H1 (cell line): ENCODE data around the gene CBLL1. TPM values are rescaled to one million over a fixed set of nuclear protein-coding genes. Genes with fewer than 3 reads are reported as not detected.

Experiments used
- CTCF ChIA-PET: fragments of 300-600 bp; sonication (Branson Sonifier 250); formaldehyde crosslinking; loops from one replicate; lab custom pipeline; 2021; ENCODE audit not compliant: partially characterized antibody; lab: Charles Lee
- POLR2A ChIA-PET: fragments of 300-600 bp; sonication (Branson Sonifier 250); formaldehyde crosslinking; loops from one replicate; lab custom pipeline; 2021; ENCODE audit warnings: inconsistent platforms; ENCODE audit not compliant: partially characterized antibody; lab: Charles Lee
- DNase-seq, 2 experiments: peaks; one replicate each; pipeline versions ENCODE4 v3.0.0 to v3.0.0-alpha.2; 2010 to 2022; ENCODE audit warnings: low spot score in 2 of 2, low read depth in 1 of 2, mixed read lengths in 1 of 2
- FAIRE-seq: peaks from 2 replicates; lab custom pipeline; 2011; peaks lifted over from hg19 to GRCh38; lab: Jason Lieb, UNC
- H2AFZ ChIP-seq: 2 replicates; pipeline ENCODE4 v1.8.1; 2012; ENCODE audit warnings: low read length, inconsistent platforms
- H2AK5ac ChIP-seq: 2 replicates; pipeline ENCODE4 v1.6.1; 2013; ENCODE audit warnings: low read depth, low read length
- H2BK120ac ChIP-seq: replicated peaks from 2 replicates; pipeline ENCODE3; 2013; ENCODE audit warnings: low read depth, low read length, inconsistent platforms
- H2BK12ac ChIP-seq: 2 replicates; pipeline ENCODE4 v1.6.1; 2013; ENCODE audit warnings: low read depth, low read length
- H2BK15ac ChIP-seq: 2 replicates; pipeline ENCODE4 v1.6.1; 2013; ENCODE audit warnings: low read length
- H2BK20ac ChIP-seq: 2 replicates; pipeline ENCODE4 v1.6.1; 2013; ENCODE audit warnings: low read length
- H2BK5ac ChIP-seq: 2 replicates; pipeline ENCODE4 v1.6.1; 2013; ENCODE audit warnings: low read depth, low read length
- H3K14ac ChIP-seq: 2 replicates; pipeline ENCODE4 v1.6.1; 2013; ENCODE audit warnings: inconsistent platforms; ENCODE audit not compliant: insufficient read length
- H3K18ac ChIP-seq: 2 replicates; pipeline ENCODE4 v1.6.1; 2013; ENCODE audit warnings: low read length; ENCODE audit errors: extremely low read depth
- H3K23ac ChIP-seq: 2 replicates; pipeline ENCODE4 v1.6.1; 2013; ENCODE audit warnings: inconsistent platforms; ENCODE audit not compliant: insufficient read length
- H3K23me2 ChIP-seq: 2 replicates; pipeline ENCODE4 v1.6.1; 2013; ENCODE audit warnings: low read depth, low read length
- H3K27ac ChIP-seq: 2 replicates; pipeline ENCODE4 v1.6.1; 2011; ENCODE audit warnings: low read depth, low read length, inconsistent platforms
- H3K27me3 ChIP-seq, 4 experiments: replicated peaks in 1 of 4; 1 replicate in 1 of 4; 2 replicates in 3 of 4; pipeline versions ENCODE4 v1.6.1 to v1.8.1; 2011 to 2013; ENCODE audit warnings: low read length in 3 of 4, mild to moderate bottlenecking in 3 of 4, inconsistent platforms in 2 of 4, mixed read lengths in 2 of 4, moderate library complexity in 1 of 4; ENCODE audit not compliant: control insufficient read depth in 3 of 4, insufficient read depth in 3 of 4; ENCODE audit errors: extremely low read depth in 1 of 4
- H3K36me3 ChIP-seq, 4 experiments: 2 replicates each; pipeline versions ENCODE4 v1.6.1 to v1.8.1; 2011 to 2013; ENCODE audit warnings: mild to moderate bottlenecking in 4 of 4, low read length in 3 of 4, moderate library complexity in 2 of 4, control low read depth in 1 of 4, inconsistent platforms in 1 of 4; ENCODE audit not compliant: insufficient read depth in 4 of 4, control insufficient read depth in 2 of 4
- H3K4ac ChIP-seq: replicated peaks from 2 replicates; pipeline ENCODE3; 2013; ENCODE audit warnings: low read length, low read depth, mixed read lengths, inconsistent platforms; ENCODE audit not compliant: insufficient read length
- H3K4me1 ChIP-seq, 4 experiments: replicated peaks in 1 of 4; 1 replicate in 1 of 4; 2 replicates in 3 of 4; pipeline versions ENCODE4 v1.6.1 to v1.8.1; 2011 to 2013; ENCODE audit warnings: low read length in 3 of 4, inconsistent platforms in 2 of 4, mixed read lengths in 1 of 4; ENCODE audit not compliant: insufficient read depth in 4 of 4, control insufficient read depth in 3 of 4
- H3K4me2 ChIP-seq, 2 experiments: 2 replicates each; pipeline versions ENCODE4 v1.6.1 to v1.8.1; 2011 to 2013; ENCODE audit warnings: low read depth in 2 of 2, low read length in 2 of 2, control low read depth in 1 of 2, inconsistent platforms in 1 of 2, mild to moderate bottlenecking in 1 of 2; ENCODE audit not compliant: insufficient read depth in 1 of 2
- H3K4me3 ChIP-seq, 4 experiments: fragments of 200-600, 300-600 bp in 1 of 4; sonication (generic), shearing (Covaris generic), sonication (Bioruptor Twin) in 1 of 4; 2 replicates each; pipeline versions ENCODE4 v1.5.1 to v1.8.1; 2011 to 2016; ENCODE audit warnings: low read length in 4 of 4, low read depth in 3 of 4, control low read depth in 2 of 4, inconsistent platforms in 2 of 4, mild to moderate bottlenecking in 2 of 4, mixed read lengths in 1 of 4, moderate library complexity in 1 of 4; ENCODE audit not compliant: insufficient read depth in 2 of 4; ENCODE audit errors: extremely low read depth in 1 of 4
- H3K56ac ChIP-seq: replicated peaks from 2 replicates; pipeline ENCODE3; 2013; ENCODE audit warnings: low read depth, mild to moderate bottlenecking, mixed read lengths, low read length, inconsistent platforms; ENCODE audit not compliant: insufficient read length
- H3K79me1 ChIP-seq: 2 replicates; pipeline ENCODE4 v1.6.1; 2013; ENCODE audit warnings: low read depth, low read length, control low read depth
- H3K79me2 ChIP-seq, 2 experiments: 2 replicates each; pipeline versions ENCODE4 v1.6.1 to v1.8.1; 2012 to 2013; ENCODE audit warnings: low read length in 2 of 2, mild to moderate bottlenecking in 2 of 2, inconsistent platforms in 1 of 2; ENCODE audit not compliant: insufficient read depth in 2 of 2, control insufficient read depth in 1 of 2
- H3K9ac ChIP-seq, 4 experiments: replicated peaks in 1 of 4; 1 replicate in 1 of 4; 2 replicates in 3 of 4; pipeline versions ENCODE4 v1.6.1 to v1.8.1; 2011 to 2013; ENCODE audit warnings: low read depth in 3 of 4, low read length in 3 of 4, control low read depth in 2 of 4, mild to moderate bottlenecking in 2 of 4, moderate library complexity in 2 of 4, inconsistent platforms in 1 of 4; ENCODE audit errors: extremely low read depth in 1 of 4
- H3K9me3 ChIP-seq, 2 experiments: 2 replicates each; pipeline versions ENCODE4 v1.6.1 to v1.8.1; 2012 to 2013; ENCODE audit warnings: mild to moderate bottlenecking in 2 of 2, moderate library complexity in 2 of 2, control low read depth in 1 of 2, inconsistent platforms in 1 of 2, low read depth in 1 of 2, low read length in 1 of 2, mixed read lengths in 1 of 2; ENCODE audit not compliant: insufficient read depth in 2 of 2
- H4K20me1 ChIP-seq, 2 experiments: replicated peaks in 1 of 2; 2 replicates each; pipeline versions ENCODE3 to v1.8.1; 2011 to 2013; ENCODE audit warnings: inconsistent platforms in 2 of 2, low read length in 2 of 2, mild to moderate bottlenecking in 1 of 2; ENCODE audit not compliant: insufficient read depth in 2 of 2, control insufficient read depth in 1 of 2
- H4K5ac ChIP-seq: 2 replicates; pipeline ENCODE4 v1.6.1; 2013; ENCODE audit warnings: low read length, low read depth, mixed read lengths, inconsistent platforms; ENCODE audit not compliant: insufficient read length
- H4K8ac ChIP-seq: 2 replicates; pipeline ENCODE4 v1.8.0; 2013; ENCODE audit warnings: mild to moderate bottlenecking, moderate library complexity, low read length, inconsistent platforms; ENCODE audit not compliant: insufficient read depth; ENCODE audit errors: extremely low read depth
- H4K91ac ChIP-seq: replicated peaks from 2 replicates; pipeline ENCODE3; 2013; ENCODE audit warnings: low read length, mixed read lengths, inconsistent platforms; ENCODE audit not compliant: insufficient read length
- CREB1 ChIP-seq: IDR thresholded peaks from 2 replicates; pipeline ENCODE4 v1.6.1; 2012; ENCODE audit warnings: inconsistent platforms
- CTBP2 ChIP-seq: IDR thresholded peaks from 2 replicates; pipeline ENCODE4 v1.7.0; 2011; ENCODE audit warnings: borderline replicate concordance, mild to moderate bottlenecking, moderate library complexity, mixed read lengths, low read length; ENCODE audit not compliant: insufficient read depth, insufficient read length
- CTCF ChIP-seq, 3 experiments: IDR thresholded peaks; 1 replicate in 2 of 3; 2 replicates in 1 of 3; pipeline versions ENCODE4 v1.5.1 to v1.6.1; 2011; ENCODE audit warnings: low read length in 3 of 3, mild to moderate bottlenecking in 3 of 3, inconsistent platforms in 2 of 3, low read depth in 1 of 3, moderate library complexity in 1 of 3; ENCODE audit not compliant: insufficient read depth in 1 of 3; ENCODE audit errors: control extremely low read depth in 1 of 3
- GABPA ChIP-seq: IDR thresholded peaks from 2 replicates; pipeline ENCODE4 v1.6.1; 2011; ENCODE audit warnings: mild to moderate bottlenecking, low read length, moderate library complexity, borderline replicate concordance; ENCODE audit not compliant: insufficient read depth
- HDAC2 ChIP-seq, 2 experiments: fragments of 300-600 bp in 1 of 2; sonication (generic) in 1 of 2; IDR thresholded peaks; 2 replicates each; pipeline ENCODE4 v1.6.1; 2011 to 2012; ENCODE audit warnings: low read depth in 2 of 2, low read length in 2 of 2, mild to moderate bottlenecking in 2 of 2, moderate library complexity in 2 of 2, borderline replicate concordance in 1 of 2, inconsistent platforms in 1 of 2
- JUN ChIP-seq: IDR thresholded peaks from 2 replicates; pipeline ENCODE4 v1.6.1; 2011; ENCODE audit warnings: low read depth, mild to moderate bottlenecking, improper control_type of control experiment, low read length
- POLR2A ChIP-seq, 2 experiments: IDR thresholded peaks; 1 replicate in 1 of 2; 2 replicates in 1 of 2; pipeline ENCODE4 v1.6.1; 2011; ENCODE audit warnings: low read depth in 2 of 2, low read length in 2 of 2, mild to moderate bottlenecking in 2 of 2; ENCODE audit errors: control extremely low read depth in 1 of 2
- POLR2AphosphoS5 ChIP-seq: IDR thresholded peaks from 2 replicates; pipeline ENCODE4 v1.6.1; 2011; ENCODE audit warnings: low read depth, low read length
- TBP ChIP-seq: IDR thresholded peaks from 2 replicates; pipeline ENCODE4 v1.6.1; 2011; ENCODE audit warnings: low read depth, low read length, improper control_type of control experiment
- TCF12 ChIP-seq: IDR thresholded peaks from 2 replicates; pipeline ENCODE4 v1.6.1; 2011; ENCODE audit warnings: low read depth, mild to moderate bottlenecking, low read length
- ZNF274 ChIP-seq: IDR thresholded peaks from 2 replicates; pipeline ENCODE4 v1.7.0; 2012; ENCODE audit warnings: low read length, borderline replicate concordance; ENCODE audit errors: extremely low read depth
- WGBS, 2 experiments: shearing (Covaris generic) in 1 of 2; methylation state at CpG; one replicate each; pipeline versions ENCODE4 v1.1.6 to v1.1.7; 2013 to 2015; ENCODE audit warnings: low lambda C conversion rate in 2 of 2, mixed read lengths in 2 of 2, inconsistent platforms in 1 of 2, low coverage in 1 of 2, missing lambda C conversion rate in 1 of 2; ENCODE audit not compliant: insufficient replicate concordance in 2 of 2, insufficient coverage in 1 of 2, insufficient read length in 1 of 2; ENCODE audit errors: extremely low coverage in 1 of 2, missing lambda C conversion rate in 1 of 2; 5-methylcytosine and 5-hydroxymethylcytosine counted together
- polyA plus RNA-seq, 7 experiments: library from polyadenylated mRNA; depleted of rRNA in 3 of 7; stranded (reverse) in 5 of 7; unstranded in 2 of 7; fragments of >200 nt in 5 of 7; fragments of 200-250 nt in 2 of 7; gene quantifications; 1 replicate in 5 of 7; 2 replicates in 1 of 7; 4 replicates in 1 of 7; pipeline versions ENCODE4 v1.2.1 to v1.2.3, GENCODE V29; 2011 to 2013; ENCODE audit warnings: missing spikeins in 2 of 7, mixed read lengths in 2 of 7
- total RNA-seq: library from RNA; stranded (reverse); fragmentation: NEBNext Ultra II Directional; extraction: Animal tissue kit (Norgen Biotek cat#: 25700); gene quantifications from 2 replicates; pipeline ENCODE4 v1.2.1, GENCODE V29; 2021
- TF ChIP-seq, protein P1 (sequence below): IDR thresholded peaks from 2 replicates; pipeline ENCODE4 v1.6.1; 2011; ENCODE audit warnings: low read depth, mild to moderate bottlenecking, low read length; ENCODE audit not compliant: insufficient read depth

The CBLL1 gene
- total and polyA plus RNA-seq, 2 of the 8 experiments (the other 6 are each of a cell fraction or from before 2014, with no cell fraction given), result 27.0 to 34.0 TPM

DNA sequence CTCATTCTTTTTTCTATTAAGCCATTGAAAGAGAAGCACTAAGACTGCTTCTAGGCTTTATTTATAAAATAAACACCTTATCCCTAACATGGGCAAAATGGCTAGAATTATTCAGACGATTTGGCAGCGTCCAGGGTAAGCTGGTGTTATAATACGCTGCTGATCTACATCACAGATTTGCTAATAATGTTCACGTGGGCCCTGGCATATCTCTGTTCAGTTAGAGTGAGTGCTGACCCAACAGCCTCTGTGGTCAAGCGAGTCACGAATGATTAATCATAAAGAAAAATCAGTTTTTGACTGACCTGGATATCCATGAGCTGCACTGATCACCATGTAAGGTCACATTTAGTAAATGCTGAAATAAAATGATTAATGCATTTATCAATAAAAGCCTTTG lies 28.4 kb upstream of the CBLL1 start:
- Histone ChIP-seq H2AFZ (no peak overlapping the region), H3K4ac (no peak overlapping the region)
- FAIRE-seq, result no peak

More for the DNA sequence above, 28.4 kb upstream of the CBLL1 start:
- Histone ChIP-seq H2BK15ac (no peak overlapping the region), H3K14ac (no peak overlapping the region), H4K8ac (no peak overlapping the region), H4K91ac (no peak overlapping the region), H4K5ac (no peak overlapping the region), H2BK12ac (no peak overlapping the region), H4K20me1 (no peaks in the 10 kb centered on the region), H3K4me3 (no peak overlapping the region), H2AK5ac (no peak overlapping the region), H3K18ac (no peak overlapping the region), H3K4me2 (no peak overlapping the region), H3K79me1 (no peaks in the 10 kb centered on the region), H3K27ac (no peak overlapping the region), H3K9me3 (no peaks in the 10 kb centered on the region), H2BK5ac (no peak overlapping the region), H2BK120ac (no peak overlapping the region), H3K36me3 (no peaks in the 10 kb centered on the region), H3K23ac (no peak overlapping the region), H3K9ac (no peak overlapping the region), H3K56ac (no peak overlapping the region), H3K27me3 (no peaks in the 10 kb centered on the region), H2BK20ac (no peak overlapping the region), H3K23me2 (no peaks in the 10 kb centered on the region), H3K79me2 (no peaks in the 10 kb centered on the region), H3K4me1 (no peaks in the 10 kb centered on the region)
- ChIA-PET CTCF (no interaction called here), POLR2A (no interaction called here)
- 83% methylated on average over 6 of the region's 6 CpGs; no CpG with 5 or more reads in 1 of the 2 experiments for WGBS, 2 experiments
- DNase-seq, result no peak
- TF ChIP-seq TBP (no peak), TCF12 (no peak), CTBP2 (no peak), JUN (no peak), GABPA (no peak), POLR2AphosphoS5 (no peak), CREB1 (no peak), ZNF274 (no peak), CTCF (IDR thresholded peaks at IDR 0.05; ENCODE audit: control extremely low read depth in 1 of 3, insufficient read depth in 1 of 3, low read depth in 1 of 3, low read length in 3 of 3) (no peak), HDAC2 (IDR thresholded peaks at IDR 0.05; ENCODE audit: borderline replicate concordance in 1 of 2, low read depth in 2 of 2, low read length in 2 of 2) (no peak), POLR2A (IDR thresholded peaks at IDR 0.05; ENCODE audit: control extremely low read depth in 1 of 2, low read depth in 2 of 2, low read length in 2 of 2) (no peak)
- TF ChIP-seq, protein P1, sequence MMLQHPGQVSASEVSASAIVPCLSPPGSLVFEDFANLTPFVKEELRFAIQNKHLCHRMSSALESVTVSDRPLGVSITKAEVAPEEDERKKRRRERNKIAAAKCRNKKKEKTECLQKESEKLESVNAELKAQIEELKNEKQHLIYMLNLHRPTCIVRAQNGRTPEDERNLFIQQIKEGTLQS, result no peak
